HepG2 (cell line): ENCODE measurements around the gene FAM83C. TPM values are rescaled to one million over a fixed set of nuclear protein-coding genes. Genes with fewer than 3 reads are reported as not detected.
A peak's percentile ranks its signal among the peaks of the same experiment; 100 is the strongest.

ENCODE experiments used
- CENPX ChIP-seq: sonication (generic); formaldehyde crosslinking; IDR thresholded peaks from 2 replicates; pipeline ENCODE4 v1.9.0; 2021; ENCODE audit warnings: mild to moderate bottlenecking, missing genetic modification reagents, moderate library complexity
- EP300 ChIP-seq, 3 experiments: sonication (generic) in 1 of 3; formaldehyde crosslinking in 1 of 3; IDR thresholded peaks; 2 replicates each; pipeline versions ENCODE4 v1.5.1 to v1.6.1; 2011 to 2020; ENCODE audit warnings: low read depth in 2 of 3, low read length in 2 of 3, borderline replicate concordance in 1 of 3, improper control_type of control experiment in 1 of 3, mild to moderate bottlenecking in 1 of 3, missing genetic modification reagents in 1 of 3, moderate library complexity in 1 of 3
- ERF ChIP-seq: IDR thresholded peaks from 2 replicates; pipeline ENCODE4 v1.6.1; 2018; ENCODE audit warnings: missing biosample characterization, missing genetic modification reagents
- GATA4 ChIP-seq: sonication (generic); IDR thresholded peaks from 2 replicates; pipeline ENCODE4 v1.6.1; 2016; ENCODE audit warnings: antibody characterized with exemption, low read depth, borderline replicate concordance
- GPN1 ChIP-seq: sonication (generic); formaldehyde crosslinking; IDR thresholded peaks from 2 replicates; pipeline ENCODE4 v1.5.1; 2020; ENCODE audit warnings: missing genetic modification reagents, borderline replicate concordance
- KLF13 ChIP-seq: sonication (generic); formaldehyde crosslinking; IDR thresholded peaks from 2 replicates; pipeline ENCODE4 v1.4.0; 2020; ENCODE audit warnings: mild to moderate bottlenecking, missing genetic modification reagents
- MAFK ChIP-seq, 2 experiments: IDR thresholded peaks in 1 of 2; conservative IDR thresholded peaks in 1 of 2; 2 replicates each; pipeline ENCODE4 v1.6.1; 2011; ENCODE audit warnings: improper control_type of control experiment in 2 of 2, low read length in 2 of 2
- NR2F1 ChIP-seq, 2 experiments: fragments of 450-650 bp in 1 of 2; formaldehyde crosslinking in 1 of 2; IDR thresholded peaks; 2 replicates each; pipeline versions ENCODE4 v1.5.0 to v1.6.1; 2016 to 2020; ENCODE audit warnings: mild to moderate bottlenecking in 1 of 2, missing compliant biosample characterization in 1 of 2, missing genetic modification reagents in 1 of 2, moderate library complexity in 1 of 2
- PCBP2 ChIP-seq: fragments of 200-400 bp; formaldehyde crosslinking; optimal IDR thresholded peaks from 2 replicates; pipeline ENCODE3; 2018; ENCODE audit warnings: low read length, low read depth; ENCODE audit not compliant: poor library complexity, severe bottlenecking
- PHF5A ChIP-seq: IDR thresholded peaks from one replicate; pipeline ENCODE4 v1.6.1; 2018; ENCODE audit warnings: low read depth, missing genetic modification reagents; ENCODE audit not compliant: unreplicated experiment
- RFX1 ChIP-seq: fragments of 450-650 bp; IDR thresholded peaks from 2 replicates; pipeline ENCODE4 v1.6.1; 2017
- ZNF329 ChIP-seq: sonication (generic); formaldehyde crosslinking; IDR thresholded peaks from 2 replicates; pipeline ENCODE4 v1.9.0; 2021; ENCODE audit warnings: low read depth, mild to moderate bottlenecking, missing genetic modification reagents
- ZNF333 ChIP-seq: sonication (generic); formaldehyde crosslinking; IDR thresholded peaks from 2 replicates; pipeline ENCODE4 v1.4.0; 2020; ENCODE audit warnings: mild to moderate bottlenecking, missing genetic modification reagents, borderline replicate concordance
- ZNF44 ChIP-seq: sonication (generic); formaldehyde crosslinking; IDR thresholded peaks from 2 replicates; pipeline ENCODE4 v1.5.1; 2020; ENCODE audit warnings: mild to moderate bottlenecking, missing genetic modification reagents
- ZNF746 ChIP-seq: sonication (generic); formaldehyde crosslinking; IDR thresholded peaks from 2 replicates; pipeline ENCODE4 v1.8.0; 2022; ENCODE audit warnings: mild to moderate bottlenecking, missing genetic modification reagents
- ZNF772 ChIP-seq: sonication (generic); formaldehyde crosslinking; IDR thresholded peaks from 2 replicates; pipeline ENCODE4 v1.5.0; 2020; ENCODE audit warnings: mild to moderate bottlenecking, missing genetic modification reagents
- polyA plus RNA-seq, 8 experiments: library from polyadenylated mRNA; depleted of rRNA in 3 of 8; stranded (reverse) in 7 of 8; unstranded in 1 of 8; fragments of >200 nt; fragmentation: Illumina TruSeq in 4 of 8; extraction: Trizol in 4 of 8; gene quantifications; 2 replicates each; pipeline versions ENCODE4 v1.2.1 to v1.2.3, GENCODE V29; 2011 to 2016; ENCODE audit warnings: low read depth in 4 of 8, missing spikeins in 1 of 8, mixed read lengths in 1 of 8; ENCODE audit not compliant: insufficient read depth in 1 of 8
- total RNA-seq, 5 experiments: library from RNA; depleted of rRNA; stranded (reverse); fragments of >200 nt; fragmentation: Illumina TruSeq; extraction: Trizol; gene quantifications; 2 replicates each; pipeline ENCODE4 v1.2.3, GENCODE V29; 2016; ENCODE audit warnings: low read depth in 1 of 5
- TF ChIP-seq, protein P1 (sequence below): sonication (generic); formaldehyde crosslinking; conservative IDR thresholded peaks from 2 replicates; pipeline ENCODE4 v1.4.0; 2020; ENCODE audit warnings: missing genetic modification reagents
- TF ChIP-seq, protein P2 (sequence below): sonication (generic); formaldehyde crosslinking; IDR thresholded peaks from 2 replicates; pipeline ENCODE4 v1.5.1; 2020; ENCODE audit warnings: missing genetic modification reagents, mild to moderate bottlenecking, borderline replicate concordance
- TF ChIP-seq, protein P3 (sequence below): sonication (generic); formaldehyde crosslinking; IDR thresholded peaks from 2 replicates; pipeline ENCODE4 v1.5.1; 2020; ENCODE audit warnings: mild to moderate bottlenecking, missing genetic modification reagents, borderline replicate concordance
- TF ChIP-seq, protein P4 (sequence below): sonication (generic); formaldehyde crosslinking; IDR thresholded peaks from 2 replicates; pipeline ENCODE4 v1.5.0; 2020; ENCODE audit warnings: mild to moderate bottlenecking, missing genetic modification reagents

The FAM83C gene
- total and polyA plus RNA-seq, 2 of the 13 experiments (the other 11 are each of a cell fraction or from before 2014, with no cell fraction given) = 0.04 TPM; not detected in 1

DNA sequence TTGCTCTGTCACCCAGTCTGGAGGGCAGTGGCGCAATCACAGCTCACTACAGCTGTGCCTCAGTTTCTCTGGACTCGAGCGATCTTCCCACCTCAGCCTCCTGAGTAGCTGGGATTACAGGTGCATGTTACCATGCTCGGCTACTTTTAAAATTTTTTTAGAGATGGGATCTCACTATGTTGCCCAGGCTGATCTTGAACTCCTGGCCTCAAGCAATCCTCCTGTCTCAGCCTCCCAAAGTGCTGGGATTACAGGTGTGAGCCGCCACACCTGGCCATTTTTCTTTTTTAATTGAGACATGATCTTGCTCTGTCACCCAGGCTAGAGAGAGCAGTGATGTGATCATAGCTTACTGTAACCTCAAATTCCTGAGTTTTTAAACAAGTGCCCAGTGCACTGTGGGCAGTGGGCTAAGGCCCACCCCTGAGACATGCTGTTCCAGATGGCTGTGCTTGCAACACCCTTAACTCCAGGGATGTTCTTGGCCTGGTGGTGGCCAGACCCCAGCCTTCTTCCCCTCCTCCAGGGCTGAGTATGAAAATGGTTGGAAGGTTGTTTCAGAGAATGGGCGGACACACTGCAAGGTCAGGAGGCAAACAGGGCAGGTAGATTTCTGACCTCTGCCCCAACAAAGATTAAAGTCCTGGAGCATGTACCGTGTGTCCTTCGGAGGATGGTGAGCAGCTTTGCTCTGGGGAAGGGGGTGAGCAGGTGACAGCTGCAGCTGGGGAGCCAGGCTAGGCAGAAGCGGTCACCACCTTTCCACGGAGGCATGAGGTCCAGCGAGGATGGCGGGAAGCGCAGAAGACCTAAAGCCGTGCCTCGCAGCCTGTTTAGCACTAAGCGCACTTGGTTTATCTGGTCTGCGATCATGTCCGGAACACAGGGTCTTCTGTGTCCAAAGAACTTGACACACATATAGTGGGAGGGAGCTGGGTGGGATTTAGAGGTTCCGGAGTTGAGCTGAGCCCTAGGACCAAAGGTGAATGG, 1.4 kb upstream of the FAM83C start (continued):
- TF ChIP-seq, protein P1, sequence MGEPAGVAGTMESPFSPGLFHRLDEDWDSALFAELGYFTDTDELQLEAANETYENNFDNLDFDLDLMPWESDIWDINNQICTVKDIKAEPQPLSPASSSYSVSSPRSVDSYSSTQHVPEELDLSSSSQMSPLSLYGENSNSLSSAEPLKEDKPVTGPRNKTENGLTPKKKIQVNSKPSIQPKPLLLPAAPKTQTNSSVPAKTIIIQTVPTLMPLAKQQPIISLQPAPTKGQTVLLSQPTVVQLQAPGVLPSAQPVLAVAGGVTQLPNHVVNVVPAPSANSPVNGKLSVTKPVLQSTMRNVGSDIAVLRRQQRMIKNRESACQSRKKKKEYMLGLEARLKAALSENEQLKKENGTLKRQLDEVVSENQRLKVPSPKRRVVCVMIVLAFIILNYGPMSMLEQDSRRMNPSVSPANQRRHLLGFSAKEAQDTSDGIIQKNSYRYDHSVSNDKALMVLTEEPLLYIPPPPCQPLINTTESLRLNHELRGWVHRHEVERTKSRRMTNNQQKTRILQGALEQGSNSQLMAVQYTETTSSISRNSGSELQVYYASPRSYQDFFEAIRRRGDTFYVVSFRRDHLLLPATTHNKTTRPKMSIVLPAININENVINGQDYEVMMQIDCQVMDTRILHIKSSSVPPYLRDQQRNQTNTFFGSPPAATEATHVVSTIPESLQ = no peak
- peak; percentile 19; the same call in 1 of the 2 replicates for TF ChIP-seq ZNF333 (CRISPR knock-in tag)
- no peak for TF ChIP-seq PCBP2
- peak; percentile 56; the same call in 1 of the 2 replicates for TF ChIP-seq ZNF772 (CRISPR knock-in tag)
- no peak for TF ChIP-seq CENPX (CRISPR knock-in tag)
- TF ChIP-seq, protein P2, sequence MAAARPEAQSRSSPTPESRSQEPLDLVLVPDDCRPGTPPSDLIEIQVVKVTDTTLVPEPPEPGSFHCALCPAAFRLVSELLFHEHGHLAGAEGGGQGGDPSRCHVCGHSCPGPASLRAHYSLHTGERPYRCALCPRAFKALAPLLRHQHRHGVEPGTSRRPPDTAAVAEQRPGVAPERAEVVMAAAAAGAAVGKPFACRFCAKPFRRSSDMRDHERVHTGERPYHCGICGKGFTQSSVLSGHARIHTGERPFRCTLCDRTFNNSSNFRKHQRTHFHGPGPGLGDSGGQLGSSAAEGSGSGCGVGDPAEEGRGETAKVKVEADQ (CRISPR knock-in tag) = no peak
- no peak for TF ChIP-seq PHF5A (CRISPR knock-in tag)
- no peak for TF ChIP-seq EP300 (IDR thresholded peaks at IDR 0.05; ENCODE audit: low read depth in 2 of 2, low read length in 2 of 2)
- TF ChIP-seq EP300 (CRISPR knock-in tag; IDR thresholded peaks at IDR 0.05; ENCODE audit: borderline replicate concordance) = no peak; the same call in 1 of the 2 replicates
- TF ChIP-seq MAFK (conservative IDR thresholded peaks at IDR 0.05 in 1 of 2, IDR thresholded peaks at IDR 0.05 in 1 of 2; ENCODE audit: low read length in 2 of 2) = no peak
- no peak for TF ChIP-seq ZNF329 (CRISPR knock-in tag)
- no peak for TF ChIP-seq GATA4
- TF ChIP-seq ERF = no peak
- TF ChIP-seq ZNF746 = no peak
- TF ChIP-seq, protein P3, sequence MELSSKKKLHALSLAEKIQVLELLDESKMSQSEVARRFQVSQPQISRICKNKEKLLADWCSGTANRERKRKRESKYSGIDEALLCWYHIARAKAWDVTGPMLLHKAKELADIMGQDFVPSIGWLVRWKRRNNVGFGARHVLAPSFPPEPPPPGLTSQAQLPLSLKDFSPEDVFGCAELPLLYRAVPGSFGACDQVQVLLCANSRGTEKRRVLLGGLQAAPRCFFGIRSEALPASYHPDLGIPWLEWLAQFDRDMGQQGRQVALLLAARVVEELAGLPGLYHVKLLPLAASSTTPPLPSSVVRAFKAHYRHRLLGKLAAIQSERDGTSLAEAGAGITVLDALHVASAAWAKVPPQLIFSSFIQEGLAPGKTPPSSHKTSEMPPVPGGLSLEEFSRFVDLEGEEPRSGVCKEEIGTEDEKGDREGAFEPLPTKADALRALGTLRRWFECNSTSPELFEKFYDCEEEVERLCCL = no peak
- no peak for TF ChIP-seq ZNF44 (CRISPR knock-in tag)
- TF ChIP-seq KLF13 = no peak
- TF ChIP-seq GPN1 (CRISPR knock-in tag) = no peak
- TF ChIP-seq, protein P4, sequence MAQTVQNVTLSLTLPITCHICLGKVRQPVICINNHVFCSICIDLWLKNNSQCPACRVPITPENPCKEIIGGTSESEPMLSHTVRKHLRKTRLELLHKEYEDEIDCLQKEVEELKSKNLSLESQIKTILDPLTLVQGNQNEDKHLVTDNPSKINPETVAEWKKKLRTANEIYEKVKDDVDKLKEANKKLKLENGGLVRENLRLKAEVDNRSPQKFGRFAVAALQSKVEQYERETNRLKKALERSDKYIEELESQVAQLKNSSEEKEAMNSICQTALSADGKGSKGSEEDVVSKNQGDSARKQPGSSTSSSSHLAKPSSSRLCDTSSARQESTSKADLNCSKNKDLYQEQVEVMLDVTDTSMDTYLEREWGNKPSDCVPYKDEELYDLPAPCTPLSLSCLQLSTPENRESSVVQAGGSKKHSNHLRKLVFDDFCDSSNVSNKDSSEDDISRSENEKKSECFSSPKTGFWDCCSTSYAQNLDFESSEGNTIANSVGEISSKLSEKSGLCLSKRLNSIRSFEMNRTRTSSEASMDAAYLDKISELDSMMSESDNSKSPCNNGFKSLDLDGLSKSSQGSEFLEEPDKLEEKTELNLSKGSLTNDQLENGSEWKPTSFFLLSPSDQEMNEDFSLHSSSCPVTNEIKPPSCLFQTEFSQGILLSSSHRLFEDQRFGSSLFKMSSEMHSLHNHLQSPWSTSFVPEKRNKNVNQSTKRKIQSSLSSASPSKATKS (CRISPR knock-in tag) = no peak
- TF ChIP-seq NR2F1 (CRISPR knock-in tag; IDR thresholded peaks at IDR 0.05) = peak; percentile 20 to 67; a peak in 2 of 4 replicates
- no peak for TF ChIP-seq RFX1
